Measurements from ENCODE around the gene FAM187B.
"Not testable (repeated sequence)": the region's sequence is repeated elsewhere in the genome, so short reads cannot be mapped to it uniquely, and the experiment has no call there.

Gene FAM187B

DNA sequence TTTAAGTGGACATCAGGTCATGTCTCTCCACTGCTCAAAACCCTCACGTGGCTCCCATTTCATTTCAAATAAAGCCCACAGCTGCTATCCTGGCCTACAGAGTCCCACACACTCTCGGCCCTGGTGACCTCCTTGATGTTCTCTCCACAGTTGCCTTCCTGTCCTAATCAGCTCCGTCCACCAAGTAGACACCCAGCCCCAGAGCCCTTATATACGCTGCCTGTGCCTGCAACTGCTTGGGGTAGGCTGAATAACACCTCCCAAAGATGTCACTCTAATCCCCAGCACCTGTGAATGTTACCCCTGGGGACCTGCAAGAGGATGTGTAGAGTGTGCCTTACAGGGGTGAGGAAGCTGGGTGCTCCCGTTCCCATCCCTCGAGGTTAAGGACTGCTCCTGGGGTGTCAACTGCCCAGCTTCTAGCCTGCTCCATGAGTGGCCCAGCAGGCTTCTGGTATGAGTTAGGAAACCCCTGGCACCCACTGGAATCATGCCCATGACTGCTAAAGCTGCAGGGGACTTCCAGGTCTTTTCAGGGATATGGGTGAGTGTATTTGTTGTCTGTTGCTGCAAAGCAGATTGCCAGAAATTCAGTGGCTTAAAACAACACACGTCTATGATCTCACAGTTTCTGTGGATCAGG is 6.0 kb downstream of the FAM187B start:
- DNase-seq (ENCODE audit: low read depth in 1 of 2, low spot score in 1 of 2) = no peak
- H3K27ac ChIP-seq (replicated peaks) = no peak overlapping the region
- no peaks in the 10 kb centered on the region for H3K27me3 ChIP-seq (ENCODE audit: insufficient read depth, poor library complexity, severe bottlenecking)
- TF ChIP-seq SPI1 (IDR thresholded peaks at IDR 0.05; ENCODE audit: borderline replicate concordance, low read depth) = no peak
- TF ChIP-seq, protein P1, sequence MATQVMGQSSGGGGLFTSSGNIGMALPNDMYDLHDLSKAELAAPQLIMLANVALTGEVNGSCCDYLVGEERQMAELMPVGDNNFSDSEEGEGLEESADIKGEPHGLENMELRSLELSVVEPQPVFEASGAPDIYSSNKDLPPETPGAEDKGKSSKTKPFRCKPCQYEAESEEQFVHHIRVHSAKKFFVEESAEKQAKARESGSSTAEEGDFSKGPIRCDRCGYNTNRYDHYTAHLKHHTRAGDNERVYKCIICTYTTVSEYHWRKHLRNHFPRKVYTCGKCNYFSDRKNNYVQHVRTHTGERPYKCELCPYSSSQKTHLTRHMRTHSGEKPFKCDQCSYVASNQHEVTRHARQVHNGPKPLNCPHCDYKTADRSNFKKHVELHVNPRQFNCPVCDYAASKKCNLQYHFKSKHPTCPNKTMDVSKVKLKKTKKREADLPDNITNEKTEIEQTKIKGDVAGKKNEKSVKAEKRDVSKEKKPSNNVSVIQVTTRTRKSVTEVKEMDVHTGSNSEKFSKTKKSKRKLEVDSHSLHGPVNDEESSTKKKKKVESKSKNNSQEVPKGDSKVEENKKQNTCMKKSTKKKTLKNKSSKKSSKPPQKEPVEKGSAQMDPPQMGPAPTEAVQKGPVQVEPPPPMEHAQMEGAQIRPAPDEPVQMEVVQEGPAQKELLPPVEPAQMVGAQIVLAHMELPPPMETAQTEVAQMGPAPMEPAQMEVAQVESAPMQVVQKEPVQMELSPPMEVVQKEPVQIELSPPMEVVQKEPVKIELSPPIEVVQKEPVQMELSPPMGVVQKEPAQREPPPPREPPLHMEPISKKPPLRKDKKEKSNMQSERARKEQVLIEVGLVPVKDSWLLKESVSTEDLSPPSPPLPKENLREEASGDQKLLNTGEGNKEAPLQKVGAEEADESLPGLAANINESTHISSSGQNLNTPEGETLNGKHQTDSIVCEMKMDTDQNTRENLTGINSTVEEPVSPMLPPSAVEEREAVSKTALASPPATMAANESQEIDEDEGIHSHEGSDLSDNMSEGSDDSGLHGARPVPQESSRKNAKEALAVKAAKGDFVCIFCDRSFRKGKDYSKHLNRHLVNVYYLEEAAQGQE (IDR thresholded peaks at IDR 0.05; ENCODE audit: insufficient replicate concordance, low read depth) = no peak
- TF ChIP-seq GABPA (IDR thresholded peaks at IDR 0.05; ENCODE audit: low read depth) = no peak
- TF ChIP-seq POLR2AphosphoS5 (IDR thresholded peaks at IDR 0.05; ENCODE audit: low read depth) = no peak
- TF ChIP-seq, protein P2, sequence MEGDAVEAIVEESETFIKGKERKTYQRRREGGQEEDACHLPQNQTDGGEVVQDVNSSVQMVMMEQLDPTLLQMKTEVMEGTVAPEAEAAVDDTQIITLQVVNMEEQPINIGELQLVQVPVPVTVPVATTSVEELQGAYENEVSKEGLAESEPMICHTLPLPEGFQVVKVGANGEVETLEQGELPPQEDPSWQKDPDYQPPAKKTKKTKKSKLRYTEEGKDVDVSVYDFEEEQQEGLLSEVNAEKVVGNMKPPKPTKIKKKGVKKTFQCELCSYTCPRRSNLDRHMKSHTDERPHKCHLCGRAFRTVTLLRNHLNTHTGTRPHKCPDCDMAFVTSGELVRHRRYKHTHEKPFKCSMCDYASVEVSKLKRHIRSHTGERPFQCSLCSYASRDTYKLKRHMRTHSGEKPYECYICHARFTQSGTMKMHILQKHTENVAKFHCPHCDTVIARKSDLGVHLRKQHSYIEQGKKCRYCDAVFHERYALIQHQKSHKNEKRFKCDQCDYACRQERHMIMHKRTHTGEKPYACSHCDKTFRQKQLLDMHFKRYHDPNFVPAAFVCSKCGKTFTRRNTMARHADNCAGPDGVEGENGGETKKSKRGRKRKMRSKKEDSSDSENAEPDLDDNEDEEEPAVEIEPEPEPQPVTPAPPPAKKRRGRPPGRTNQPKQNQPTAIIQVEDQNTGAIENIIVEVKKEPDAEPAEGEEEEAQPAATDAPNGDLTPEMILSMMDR (IDR thresholded peaks at IDR 0.05; ENCODE audit: insufficient read depth, low read length) = no peak
- H3K4me3 ChIP-seq (replicated peaks; ENCODE audit: insufficient read depth, low read length) = no peak overlapping the region

DNA sequence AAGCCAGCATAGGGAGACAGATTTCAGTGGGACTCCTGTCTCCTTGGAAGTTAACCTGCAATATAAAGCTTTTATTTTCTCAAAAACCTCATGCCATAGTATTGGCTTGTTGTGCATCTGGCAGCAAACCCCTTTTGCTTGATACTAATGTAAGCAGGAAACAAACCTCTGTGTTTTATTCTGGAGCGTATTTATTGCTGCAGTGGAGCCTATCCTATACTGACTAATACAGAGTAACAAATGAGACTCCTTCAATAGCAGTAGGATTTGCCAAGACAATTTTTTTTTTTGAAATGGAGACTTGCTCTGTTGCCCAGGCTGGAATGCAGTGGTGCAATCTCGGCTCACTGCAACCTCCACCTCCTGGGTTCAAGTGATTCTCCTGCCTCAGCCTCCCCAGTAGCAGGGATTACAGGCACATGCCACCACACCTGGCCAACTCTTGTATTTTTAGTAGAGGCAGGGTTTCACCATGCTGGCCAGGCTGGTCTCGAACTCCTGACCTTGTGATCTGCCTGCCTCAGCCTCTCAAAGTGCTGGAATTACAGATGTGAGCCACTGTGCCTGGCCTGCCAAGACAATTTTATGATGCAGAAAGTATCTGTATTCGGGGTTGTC is 7.5 kb downstream of the FAM187B start:
- DNase-seq (ENCODE audit: low read depth in 1 of 2, low spot score in 1 of 2); H3K27me3 ChIP-seq (ENCODE audit: insufficient read depth, poor library complexity, severe bottlenecking); H3K4me3 ChIP-seq (replicated peaks; ENCODE audit: insufficient read depth, low read length); H3K27ac ChIP-seq (replicated peaks): not testable (repeated sequence)

DNA sequence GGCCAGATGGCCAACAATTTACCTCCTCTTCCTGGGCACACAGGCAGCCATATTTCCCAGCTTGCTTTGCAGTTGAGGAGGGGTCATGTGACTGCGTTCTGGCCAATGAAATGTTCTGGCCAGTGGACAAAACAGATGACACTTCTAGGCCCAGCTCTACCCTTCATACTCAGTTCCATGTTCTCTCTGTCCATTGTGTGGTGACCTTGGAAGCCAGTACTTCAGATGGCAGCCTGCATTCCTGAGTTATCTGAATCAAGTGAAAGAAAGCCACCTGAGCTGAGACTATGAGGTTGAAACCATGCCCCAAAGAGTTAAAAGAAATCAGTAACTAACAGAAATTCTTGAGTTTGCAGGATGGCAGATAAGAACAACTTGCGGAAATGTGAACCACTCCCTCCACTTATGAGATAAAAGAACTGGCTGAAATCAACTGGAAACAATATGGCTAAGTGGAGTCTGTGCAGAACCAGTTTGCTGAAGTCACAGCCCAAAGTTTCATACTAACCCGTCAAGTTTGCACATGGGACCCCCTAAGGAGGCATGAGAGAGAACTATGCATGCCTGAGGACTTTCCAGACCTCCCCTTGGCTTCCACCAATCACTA is 8.1 kb downstream of the FAM187B start:
- TF ChIP-seq, protein P1 (IDR thresholded peaks at IDR 0.05; ENCODE audit: insufficient replicate concordance, low read depth) = no peak
- TF ChIP-seq, protein P2 (IDR thresholded peaks at IDR 0.05; ENCODE audit: insufficient read depth, low read length) = no peak
- TF ChIP-seq GABPA (IDR thresholded peaks at IDR 0.05; ENCODE audit: low read depth) (no peak), SPI1 (IDR thresholded peaks at IDR 0.05; ENCODE audit: borderline replicate concordance, low read depth) (no peak), POLR2AphosphoS5 (IDR thresholded peaks at IDR 0.05; ENCODE audit: low read depth) (no peak)
- no peak for DNase-seq (ENCODE audit: low read depth in 1 of 2, low spot score in 1 of 2)
- no peaks in the 10 kb centered on the region for H3K27me3 ChIP-seq (ENCODE audit: insufficient read depth, poor library complexity, severe bottlenecking)
- H3K27ac ChIP-seq (replicated peaks) = no peak overlapping the region
- H3K4me3 ChIP-seq (replicated peaks; ENCODE audit: insufficient read depth, low read length) = no peak overlapping the region

DNA sequence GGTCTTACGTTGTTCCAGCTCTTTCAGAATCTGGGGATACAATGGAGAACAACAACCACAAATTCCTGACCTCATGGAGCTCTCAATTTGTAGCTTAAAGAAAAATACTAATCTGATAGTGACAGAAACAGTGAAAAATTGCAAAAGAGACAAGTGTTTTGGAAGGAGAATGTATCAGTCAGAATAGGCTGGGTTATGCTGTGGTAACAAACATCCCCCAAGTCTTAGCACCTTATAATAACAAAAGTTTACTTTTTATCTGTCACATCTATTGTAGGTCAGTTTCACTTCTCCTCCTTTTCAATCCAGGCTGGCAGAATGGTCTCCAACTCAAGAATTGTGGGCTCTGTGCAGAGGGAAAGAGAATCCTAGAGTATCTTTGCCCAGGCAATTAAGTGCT is 9.5 kb downstream of the FAM187B start:
- H3K4me3 ChIP-seq (replicated peaks; ENCODE audit: insufficient read depth, low read length) = no peak overlapping the region
- no peaks in the 10 kb centered on the region for H3K27me3 ChIP-seq (ENCODE audit: insufficient read depth, poor library complexity, severe bottlenecking)
- TF ChIP-seq POLR2AphosphoS5 (IDR thresholded peaks at IDR 0.05; ENCODE audit: low read depth) (no peak), SPI1 (IDR thresholded peaks at IDR 0.05; ENCODE audit: borderline replicate concordance, low read depth) (no peak), GABPA (IDR thresholded peaks at IDR 0.05; ENCODE audit: low read depth) (no peak)
- TF ChIP-seq, protein P2 (IDR thresholded peaks at IDR 0.05; ENCODE audit: insufficient read depth, low read length) = no peak
- TF ChIP-seq, protein P1 (IDR thresholded peaks at IDR 0.05; ENCODE audit: insufficient replicate concordance, low read depth) = no peak
- H3K27ac ChIP-seq (replicated peaks) = no peak overlapping the region
- DNase-seq (ENCODE audit: low read depth in 1 of 2, low spot score in 1 of 2) = no peak

Data from HL-60 (cell line).